Natural killer cell (primary cell): ENCODE data around the gene CCDC195. TPM values are rescaled to one million over a fixed set of nuclear protein-coding genes. Genes with fewer than 3 reads are reported as not detected.
"Not testable (repeated sequence)": the region's sequence is repeated elsewhere in the genome, so short reads cannot be mapped to it uniquely, and the experiment has no call there.

Experiments
- ATAC-seq, 3 donors: fragments of 150-1000 bp in 2 of 3; fragments of 200-7000 bp in 1 of 3; cut with Tn5 transposase; 1 replicate in 1 of 3; 2 replicates in 2 of 3; pipeline ENCODE4 v1.10.0; 2021; ENCODE audit warnings: mild to moderate bottlenecking in 2 of 3, moderate library complexity in 2 of 3
- DNase-seq, 2 donors: peaks; one replicate each; pipeline versions ENCODE4 v3.0.0 to v3.0.0-alpha.2; 2013 to 2021; ENCODE audit warnings: mixed read lengths in 1 of 2
- H3K27ac ChIP-seq: one replicate; pipeline ENCODE4 v1.5.1; 2013; ENCODE audit warnings: mild to moderate bottlenecking, low read length
- H3K27me3 ChIP-seq: one replicate; pipeline ENCODE4 v1.6.1; 2013; ENCODE audit warnings: low read length; ENCODE audit not compliant: control insufficient read depth, insufficient read depth
- H3K36me3 ChIP-seq: one replicate; pipeline ENCODE4 v1.6.1; 2013; ENCODE audit warnings: low read length; ENCODE audit not compliant: control insufficient read depth, insufficient read depth
- H3K4me1 ChIP-seq: one replicate; pipeline ENCODE4 v1.6.1; 2013; ENCODE audit warnings: low read length; ENCODE audit not compliant: control insufficient read depth, insufficient read depth
- H3K4me3 ChIP-seq: one replicate; pipeline ENCODE4 v1.5.1; 2013; ENCODE audit warnings: low read length
- H3K9me3 ChIP-seq: one replicate; pipeline ENCODE4 v1.6.1; 2013; ENCODE audit warnings: low read length; ENCODE audit not compliant: control insufficient read depth, insufficient read depth
- H3K27ac Mint-ChIP-seq, 2 donors: one replicate each; pipeline ENCODE4 v1.8.0; 2022; ENCODE audit warnings: mild to moderate bottlenecking in 2 of 2, mixed read lengths in 2 of 2, moderate library complexity in 1 of 2
- H3K27me3 Mint-ChIP-seq, 2 donors: one replicate each; pipeline ENCODE4 v1.8.0; 2022; ENCODE audit warnings: low read depth in 2 of 2, mixed read lengths in 2 of 2
- H3K36me3 Mint-ChIP-seq: one replicate; pipeline ENCODE4 v1.8.0; 2022; ENCODE audit warnings: mixed read lengths
- H3K4me1 Mint-ChIP-seq, 2 donors: one replicate each; pipeline ENCODE4 v1.8.0; 2022; ENCODE audit warnings: mixed read lengths in 2 of 2
- H3K4me3 Mint-ChIP-seq: one replicate; pipeline ENCODE4 v1.8.0; 2022; ENCODE audit warnings: mild to moderate bottlenecking, moderate library complexity, mixed read lengths
- H3K9me3 Mint-ChIP-seq, 2 donors: one replicate each; pipeline ENCODE4 v1.8.0; 2022; ENCODE audit warnings: mixed read lengths in 2 of 2
- WGBS: methylation state at CpG from one replicate; pipeline ENCODE4 v1.1.7; 2013; ENCODE audit warnings: missing lambda C conversion rate; ENCODE audit not compliant: insufficient coverage; 5-methylcytosine and 5-hydroxymethylcytosine counted together
- intact Hi-C: fragments of 100-400 bp; cut with micrococcal nuclease; formaldehyde crosslinking; loops from one replicate; pipeline ENCODE4 v1.14.2; 2022
- total RNA-seq, 4 donors: library from RNA; stranded (reverse); fragments of 120-200 nt in 1 of 4; gene quantifications; one replicate each; pipeline versions ENCODE4 v1.2.3 to v1.2.4, GENCODE V29; 2013 to 2022
- TF ChIP-seq, protein P1 (sequence below): fragments of 200-600 bp; IDR thresholded peaks from one replicate; pipeline ENCODE4 v1.8.0; 2022; ENCODE audit warnings: antibody characterized with exemption

The CCDC195 gene
- total RNA-seq, 3 donors from 2014 or later (not counting 1 experiment from before 2014, with no cell fraction given) = not detected

DNA sequence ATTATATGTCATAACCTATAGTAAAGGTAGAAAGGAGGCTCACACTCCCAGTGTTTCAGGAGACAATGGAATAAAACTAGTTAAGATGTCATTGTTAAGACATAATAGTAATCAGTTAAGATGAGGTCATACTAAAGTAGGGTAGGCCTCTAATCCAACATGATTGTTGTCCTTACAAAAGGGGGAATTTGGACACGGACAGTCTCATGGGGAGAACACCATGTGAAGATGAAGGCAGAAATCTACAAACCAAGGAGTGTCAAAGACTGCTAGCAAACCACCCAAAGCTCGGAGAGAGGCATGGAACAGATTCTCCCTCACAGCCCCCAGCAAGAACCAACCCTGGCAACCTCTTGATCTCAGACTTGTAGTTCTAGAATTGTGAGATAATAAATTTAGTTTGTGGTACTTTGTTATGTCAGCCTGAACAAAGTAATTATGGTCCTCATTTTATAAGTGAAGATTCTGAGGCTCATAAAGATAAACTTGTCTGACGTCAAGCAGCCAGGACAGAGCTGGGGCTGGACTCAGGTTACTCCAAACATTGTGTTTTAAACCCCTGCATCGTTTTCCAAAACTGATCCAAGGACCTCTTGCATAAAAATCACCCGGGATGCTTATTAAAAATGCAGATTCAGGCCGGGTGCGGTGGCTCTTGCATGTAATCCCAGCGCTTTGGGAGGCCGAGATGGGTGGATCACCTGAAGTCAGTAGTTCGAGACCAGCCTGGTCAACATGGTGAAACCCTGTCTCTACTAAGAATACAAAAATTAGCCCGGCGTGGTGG lies 47.8 kb downstream of the CCDC195 start:
- H3K36me3 ChIP-seq = no peaks in the 10 kb centered on the region
- H3K27ac ChIP-seq = no peak overlapping the region
- 93% methylated on average over 12 of the region's 12 CpGs for WGBS
- Mint-ChIP-seq H3K9me3 (peaks cover 0 to 2% of the 10 kb centered on the region in 2 donors), H3K27me3 (peaks cover 2 to 13% of the 10 kb centered on the region in 2 donors), H3K4me3 (no peak overlapping the region), H3K36me3 (peaks cover 4% of the 10 kb centered on the region), H3K4me1 (no peaks in the 10 kb centered on the region), H3K27ac (no peak overlapping the region)
- TF ChIP-seq, protein P1, sequence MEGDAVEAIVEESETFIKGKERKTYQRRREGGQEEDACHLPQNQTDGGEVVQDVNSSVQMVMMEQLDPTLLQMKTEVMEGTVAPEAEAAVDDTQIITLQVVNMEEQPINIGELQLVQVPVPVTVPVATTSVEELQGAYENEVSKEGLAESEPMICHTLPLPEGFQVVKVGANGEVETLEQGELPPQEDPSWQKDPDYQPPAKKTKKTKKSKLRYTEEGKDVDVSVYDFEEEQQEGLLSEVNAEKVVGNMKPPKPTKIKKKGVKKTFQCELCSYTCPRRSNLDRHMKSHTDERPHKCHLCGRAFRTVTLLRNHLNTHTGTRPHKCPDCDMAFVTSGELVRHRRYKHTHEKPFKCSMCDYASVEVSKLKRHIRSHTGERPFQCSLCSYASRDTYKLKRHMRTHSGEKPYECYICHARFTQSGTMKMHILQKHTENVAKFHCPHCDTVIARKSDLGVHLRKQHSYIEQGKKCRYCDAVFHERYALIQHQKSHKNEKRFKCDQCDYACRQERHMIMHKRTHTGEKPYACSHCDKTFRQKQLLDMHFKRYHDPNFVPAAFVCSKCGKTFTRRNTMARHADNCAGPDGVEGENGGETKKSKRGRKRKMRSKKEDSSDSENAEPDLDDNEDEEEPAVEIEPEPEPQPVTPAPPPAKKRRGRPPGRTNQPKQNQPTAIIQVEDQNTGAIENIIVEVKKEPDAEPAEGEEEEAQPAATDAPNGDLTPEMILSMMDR = no peak
- no peaks in the 10 kb centered on the region for H3K27me3 ChIP-seq
- no peak overlapping the region for H3K4me3 ChIP-seq
- no peaks in the 10 kb centered on the region for H3K4me1 ChIP-seq
- no peak for DNase-seq
- no peak for ATAC-seq
- intact Hi-C loops = no loop called here
- peaks cover 4% of the 10 kb centered on the region for H3K9me3 ChIP-seq

DNA sequence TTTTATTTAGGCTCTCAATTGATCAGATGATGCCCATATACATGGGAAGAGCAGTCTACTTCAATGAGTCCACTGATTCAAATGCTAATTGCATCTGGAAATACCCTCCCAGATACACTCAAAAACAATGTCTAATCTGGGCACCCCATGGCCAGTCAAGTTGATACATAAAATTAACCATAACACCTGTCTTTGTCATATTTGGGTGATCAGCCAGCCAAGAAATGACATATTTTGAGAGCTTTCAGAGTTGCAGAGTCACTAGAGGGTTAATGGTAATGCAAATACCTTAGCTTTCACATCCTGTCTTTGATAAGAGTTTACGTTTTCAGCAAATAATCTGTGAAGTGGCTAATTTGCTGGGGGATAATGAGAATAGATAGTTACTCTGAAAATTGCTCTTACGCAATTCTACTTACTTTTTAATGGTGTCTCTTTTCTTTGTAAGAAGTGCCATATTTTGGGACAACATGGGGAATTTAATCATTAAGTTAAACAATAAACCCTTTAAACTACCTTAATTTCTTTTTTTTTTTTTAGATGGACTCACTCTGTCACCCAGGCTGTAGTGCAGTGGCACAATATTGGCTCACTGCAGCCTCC lies 49.1 kb downstream of the CCDC195 start:
- WGBS = no CpG with 5 or more reads among the region's 2 CpGs
- Histone ChIP-seq H3K27me3 (no peaks in the 10 kb centered on the region), H3K36me3 (no peaks in the 10 kb centered on the region), H3K4me3 (no peak overlapping the region), H3K27ac (no peak overlapping the region), H3K9me3 (peaks cover 8% of the 10 kb centered on the region), H3K4me1 (no peaks in the 10 kb centered on the region)
- intact Hi-C loops = no loop called here
- ATAC-seq (no peak), DNase-seq (no peak)
- no peak overlapping the region for H3K4me3 Mint-ChIP-seq
- TF ChIP-seq, protein P1 = no peak
- peaks cover 0 to 3% of the 10 kb centered on the region in 2 donors for H3K9me3 Mint-ChIP-seq
- H3K4me1 Mint-ChIP-seq = no peaks in the 10 kb centered on the region
- H3K27me3 Mint-ChIP-seq = peaks cover 6 to 13% of the 10 kb centered on the region in 2 donors
- peaks cover 7% of the 10 kb centered on the region for H3K36me3 Mint-ChIP-seq
- no peak overlapping the region for H3K27ac Mint-ChIP-seq

DNA sequence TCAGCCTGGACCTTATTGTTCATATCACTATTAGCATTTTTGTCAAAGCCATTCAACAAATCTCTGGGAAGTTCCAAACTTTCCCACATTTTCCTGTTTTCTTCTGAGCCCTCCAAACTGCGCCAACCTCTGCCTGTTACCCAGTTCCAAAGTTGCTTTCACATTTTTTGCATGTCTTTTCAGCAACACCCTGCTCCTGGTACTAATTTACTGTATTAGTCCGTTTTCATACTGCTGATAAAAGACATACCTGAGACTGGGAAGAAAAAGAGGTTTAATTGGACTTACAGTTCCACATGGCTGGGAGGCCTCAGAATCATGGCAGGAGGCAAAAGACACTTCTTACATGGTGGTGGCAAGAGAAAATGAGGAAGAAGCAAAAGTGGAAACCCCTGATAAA lies 52.8 kb downstream of the CCDC195 start:
- H3K27me3 Mint-ChIP-seq = peaks cover 0 to 11% of the 10 kb centered on the region in 2 donors
- ATAC-seq, H3K4me3 Mint-ChIP-seq, H3K27ac ChIP-seq, H3K4me1 Mint-ChIP-seq, H3K4me1 ChIP-seq, DNase-seq, H3K27me3 ChIP-seq, H3K9me3 Mint-ChIP-seq, H3K36me3 Mint-ChIP-seq, H3K9me3 ChIP-seq, H3K4me3 ChIP-seq, H3K27ac Mint-ChIP-seq, intact Hi-C loops, H3K36me3 ChIP-seq: not testable (repeated sequence)
- WGBS = 87% methylated on average over 2 of the region's 2 CpGs

DNA sequence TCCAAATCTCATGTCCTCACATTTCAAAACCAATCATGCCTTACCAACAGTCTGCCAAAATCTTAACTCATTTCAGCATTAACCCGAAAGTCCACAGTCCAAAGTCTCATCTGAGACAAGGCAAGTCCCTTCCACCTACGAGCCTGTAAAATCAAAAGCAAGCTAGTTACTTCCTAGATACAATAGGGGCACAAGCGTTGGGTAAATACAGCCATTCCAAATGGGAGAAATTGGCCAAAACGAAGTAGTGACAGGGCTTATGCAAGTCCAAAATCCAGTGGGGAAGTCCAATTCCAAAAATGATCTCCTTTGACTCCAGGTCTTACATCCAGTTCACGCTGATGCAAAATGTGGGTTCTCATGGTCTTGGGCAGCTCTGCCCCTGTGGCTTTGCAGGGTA lies 54.5 kb downstream of the CCDC195 start:
- H3K4me3 Mint-ChIP-seq, H3K36me3 Mint-ChIP-seq, H3K4me3 ChIP-seq, H3K27me3 ChIP-seq, H3K36me3 ChIP-seq, H3K9me3 ChIP-seq, intact Hi-C loops, H3K27ac ChIP-seq, H3K4me1 Mint-ChIP-seq, H3K27ac Mint-ChIP-seq, H3K9me3 Mint-ChIP-seq, ATAC-seq, DNase-seq, H3K4me1 ChIP-seq: not testable (repeated sequence)
- peaks cover 0 to 11% of the 10 kb centered on the region in 2 donors for H3K27me3 Mint-ChIP-seq
- WGBS = 86% methylated on average over 5 of the region's 5 CpGs
